GM13976 (cell line): ENCODE results near the gene CCT7.

ENCODE experiments used
- DNase-seq: peaks from one replicate; pipeline ENCODE4 v3.0.0; 2012; ENCODE audit warnings: low spot score
- CTCF ChIP-seq: IDR thresholded peaks from 2 replicates; pipeline ENCODE4 v1.5.1; 2012; ENCODE audit warnings: borderline replicate concordance, mild to moderate bottlenecking; ENCODE audit not compliant: insufficient read depth; ENCODE audit errors: extremely low read depth, missing control alignments, control extremely low read depth
- in situ Hi-C: fragments of 300-500 bp; cut with MboI; formaldehyde crosslinking; loops from one replicate; pipeline ENCODE4 v1.12.0; 2022; ENCODE audit warnings: low sequenced_read_pairs, mixed read lengths, inconsistent platforms; ENCODE audit not compliant: unreplicated experiment

Gene CCT7

GRCh38 chr2:73235315-73236028 lies 1.4 kb downstream of the CCT7 start:
- DNase-seq = no peak
- TF ChIP-seq CTCF = no peak
- in situ Hi-C loops = no loop called here

GRCh38 chr2:73237168-73237567 lies 3.1 kb downstream of the CCT7 start:
- in situ Hi-C loops = no loop called here
- DNase-seq = no peak
- no peak for TF ChIP-seq CTCF

GRCh38 chr2:73238149-73238548 lies 4.0 kb downstream of the CCT7 start:
- in situ Hi-C loops = no loop called here
- no peak for DNase-seq
- TF ChIP-seq CTCF = no peak

- in situ Hi-C loops = no loop called here
- TF ChIP-seq CTCF = no peak
- no peak for DNase-seq
These were observed 4.9 kb downstream of the CCT7 start for GRCh38 chr2:73238976-73239375.

GRCh38 chr2:73239776-73240175 lies 5.7 kb downstream of the CCT7 start:
- in situ Hi-C loops = no loop called here
- TF ChIP-seq CTCF = no peak
- no peak for DNase-seq

- no peak for TF ChIP-seq CTCF
- in situ Hi-C loops = no loop called here
- no peak for DNase-seq
These were observed 9.9 kb downstream of the CCT7 start for GRCh38 chr2:73243884-73244570.
